HG02588 (cell line): ENCODE results near the gene MRPS9.

Source experiments
- ATAC-seq: cut with Tn5 transposase; IDR thresholded peaks from one replicate; pipeline ENCODE4 v1.9.1; 2021; ENCODE audit warnings: mild to moderate bottlenecking, moderate library complexity; ENCODE audit not compliant: unreplicated experiment

MRPS9 gene

GRCh38 chr2:105037572-105038382 is at the start of gene MRPS9:
MRPS9 (plus strand) TSS chr2:105038069; CDS start chr2:105038093, 24 bp downstream.
- ATAC-seq, result peak; percentile 100

- ATAC-seq, result no peak
These were observed 32.5 kb upstream of the MRPS9 start for GRCh38 chr2:105005181-105005951.

- ATAC-seq, result no peak
These were observed 30.5 kb upstream of the MRPS9 start for GRCh38 chr2:105007367-105007766.

- ATAC-seq, result no peak
These were observed 5.4 kb upstream of the MRPS9 start for GRCh38 chr2:105032476-105032875.

GRCh38 chr2:105034170-105034569 is 3.7 kb upstream of the MRPS9 start:
- no peak for ATAC-seq

- ATAC-seq, result peak; percentile 16
These were observed 653 bp downstream of the MRPS9 start for GRCh38 chr2:105038383-105039061.

GRCh38 chr2:105039559-105039958 is 1.7 kb downstream of the MRPS9 start:
- ATAC-seq, result no peak

GRCh38 chr2:105042189-105042588 is 4.3 kb downstream of the MRPS9 start:
- no peak for ATAC-seq

- no peak for ATAC-seq
These were observed 14.9 kb downstream of the MRPS9 start for GRCh38 chr2:105052773-105053172.

- ATAC-seq, result no peak
These were observed 17.7 kb downstream of the MRPS9 start for GRCh38 chr2:105055613-105056012.

GRCh38 chr2:105056245-105056644 is 18.4 kb downstream of the MRPS9 start:
- ATAC-seq, result no peak

GRCh38 chr2:105057005-105057404 is 19.1 kb downstream of the MRPS9 start:
- ATAC-seq, result no peak

- ATAC-seq, result no peak
These were observed 23.7 kb downstream of the MRPS9 start for GRCh38 chr2:105061560-105061959.

- no peak for ATAC-seq
These were observed 24.3 kb downstream of the MRPS9 start for GRCh38 chr2:105062158-105062557.

- ATAC-seq, result no peak
These were observed 30.5 kb downstream of the MRPS9 start for GRCh38 chr2:105068387-105068786.

- ATAC-seq, result no peak
These were observed 31.0 kb downstream of the MRPS9 start for GRCh38 chr2:105068875-105069274.

GRCh38 chr2:105070010-105070865 is 32.4 kb downstream of the MRPS9 start:
- no peak for ATAC-seq

- no peak for ATAC-seq
These were observed 33.5 kb downstream of the MRPS9 start for GRCh38 chr2:105071379-105071778.

- peak; percentile 82 for ATAC-seq
These were observed 34.2 kb downstream of the MRPS9 start for GRCh38 chr2:105072039-105072438.

- ATAC-seq, result no peak
These were observed 35.7 kb downstream of the MRPS9 start for GRCh38 chr2:105073591-105073990.

- no peak for ATAC-seq
These were observed 38.3 kb downstream of the MRPS9 start for GRCh38 chr2:105076121-105076520.
